IMR-90 (cell line): Measurements from ENCODE around the gene ARPC5. TPM values are rescaled to one million over a fixed set of nuclear protein-coding genes. Genes with fewer than 3 reads are reported as not detected.

ENCODE experiments used
- ATAC-seq: fragments of 200-7000 bp; cut with Tn5 transposase; 2 replicates; pipeline ENCODE4 v1.9.1; 2020; ENCODE audit warnings: low read depth, mild to moderate bottlenecking, moderate library complexity
- BruUV-seq: library from RNA; stranded (reverse); fragments of 400-500 nt; replicated peaks from 2 replicates; lab custom pipeline; 2021; lab: Mats Ljungman, UMichigan
- CTCF ChIA-PET: fragments of 300-600 bp; formaldehyde crosslinking; extraction: SDS; loops from one replicate; lab custom pipeline; 2021; ENCODE audit warnings: antibody characterized with exemption; lab: Yijun Ruan, JAX
- POLR2A ChIA-PET: fragments of 300-600 bp; sonication (Branson Sonifier 250); formaldehyde crosslinking; loops from one replicate; lab custom pipeline; 2022; ENCODE audit warnings: antibody characterized with exemption; ENCODE audit not compliant: unreplicated experiment; lab: Charles Lee
- DNase-seq: peaks from one replicate; pipeline ENCODE4 v3.0.0; 2013
- H2AFZ ChIP-seq: replicated peaks from 2 replicates; pipeline ENCODE3; 2013; ENCODE audit warnings: low read length, mild to moderate bottlenecking; ENCODE audit not compliant: poor library complexity
- H2AK5ac ChIP-seq: 2 replicates; pipeline ENCODE4 v1.6.1; 2013; ENCODE audit warnings: low read depth, low read length, inconsistent platforms
- H2AK9ac ChIP-seq: replicated peaks from 2 replicates; pipeline ENCODE3; 2013; ENCODE audit warnings: mild to moderate bottlenecking, low read depth, low read length, moderate library complexity; ENCODE audit not compliant: poor library complexity
- H2BK120ac ChIP-seq: 2 replicates; pipeline ENCODE4 v1.6.1; 2013; ENCODE audit warnings: low read depth, low read length, inconsistent platforms
- H2BK15ac ChIP-seq: 3 replicates; pipeline ENCODE4 v1.6.1; 2013; ENCODE audit warnings: low read depth, low read length, inconsistent platforms
- H2BK20ac ChIP-seq: 2 replicates; pipeline ENCODE4 v1.6.1; 2013; ENCODE audit warnings: low read depth, mild to moderate bottlenecking, inconsistent platforms, low read length, moderate library complexity
- H2BK5ac ChIP-seq: 2 replicates; pipeline ENCODE4 v1.6.1; 2013; ENCODE audit warnings: mild to moderate bottlenecking, low read depth, low read length, inconsistent platforms; ENCODE audit not compliant: poor library complexity, severe bottlenecking
- H3K14ac ChIP-seq: replicated peaks from 2 replicates; pipeline ENCODE4 v1.6.1; 2013; ENCODE audit warnings: low read depth, low read length, inconsistent platforms
- H3K18ac ChIP-seq: 2 replicates; pipeline ENCODE4 v1.6.1; 2013; ENCODE audit warnings: low read depth, low read length, control low read depth
- H3K23ac ChIP-seq: 2 replicates; pipeline ENCODE4 v1.6.1; 2013; ENCODE audit warnings: low read depth, low read length, inconsistent platforms
- H3K27ac ChIP-seq: 2 replicates; pipeline ENCODE4 v1.5.1; 2013; ENCODE audit warnings: mild to moderate bottlenecking, control low read depth, low read length; ENCODE audit not compliant: insufficient read depth
- H3K27me3 ChIP-seq: 2 replicates; pipeline ENCODE4 v1.6.1; 2013; ENCODE audit warnings: low read length; ENCODE audit not compliant: control insufficient read depth, insufficient read depth
- H3K36me3 ChIP-seq: 2 replicates; pipeline ENCODE4 v1.6.1; 2013; ENCODE audit warnings: low read length, mixed read lengths; ENCODE audit not compliant: control insufficient read depth, insufficient read depth
- H3K4ac ChIP-seq: 2 replicates; pipeline ENCODE4 v1.6.1; 2013; ENCODE audit warnings: low read depth, low read length, inconsistent platforms
- H3K4me1 ChIP-seq: 2 replicates; pipeline ENCODE4 v1.6.1; 2013; ENCODE audit warnings: low read length, mixed read lengths; ENCODE audit not compliant: control insufficient read depth, insufficient read depth
- H3K4me2 ChIP-seq: 2 replicates; pipeline ENCODE4 v1.6.1; 2013; ENCODE audit warnings: low read depth, mild to moderate bottlenecking, control low read depth, low read length, moderate library complexity
- H3K4me3 ChIP-seq: 2 replicates; pipeline ENCODE4 v1.5.1; 2013; ENCODE audit warnings: low read depth, mild to moderate bottlenecking, control low read depth, low read length, moderate library complexity; ENCODE audit not compliant: insufficient read depth
- H3K56ac ChIP-seq: 2 replicates; pipeline ENCODE4 v1.6.1; 2013; ENCODE audit warnings: low read length, inconsistent platforms; ENCODE audit not compliant: insufficient read depth; ENCODE audit errors: extremely low read depth
- H3K79me1 ChIP-seq, 2 experiments: 2 replicates each; pipeline ENCODE4 v1.6.1; 2013; ENCODE audit warnings: low read length in 2 of 2, inconsistent platforms in 1 of 2, low read depth in 1 of 2
- H3K9ac ChIP-seq: 2 replicates; pipeline ENCODE4 v1.6.1; 2013; ENCODE audit warnings: low read depth, low read length, control low read depth
- H3K9me1 ChIP-seq: 2 replicates; pipeline ENCODE4 v1.6.1; 2013; ENCODE audit warnings: low read length, inconsistent platforms; ENCODE audit not compliant: insufficient read depth
- H3K9me3 ChIP-seq: 2 replicates; pipeline ENCODE4 v1.6.1; 2013; ENCODE audit warnings: low read length; ENCODE audit not compliant: control insufficient read depth, insufficient read depth
- H4K20me1 ChIP-seq: 2 replicates; pipeline ENCODE4 v1.6.1; 2013; ENCODE audit warnings: low read length, inconsistent platforms; ENCODE audit not compliant: insufficient read depth
- H4K5ac ChIP-seq: 2 replicates; pipeline ENCODE4 v1.6.1; 2013; ENCODE audit warnings: mild to moderate bottlenecking, low read depth, low read length, control low read depth
- H4K8ac ChIP-seq, 2 experiments: 2 replicates each; pipeline ENCODE4 v1.6.1; 2013; ENCODE audit warnings: low read depth in 2 of 2, low read length in 2 of 2, control low read depth in 1 of 2, inconsistent platforms in 1 of 2
- H4K91ac ChIP-seq: 2 replicates; pipeline ENCODE4 v1.6.1; 2013; ENCODE audit warnings: low read depth, low read length, inconsistent platforms; ENCODE audit not compliant: insufficient read depth
- BHLHE40 ChIP-seq: fragments of 150-350 bp; IDR thresholded peaks from 2 replicates; pipeline ENCODE4 v1.6.1; 2016; ENCODE audit warnings: mild to moderate bottlenecking, low read depth, low read length
- FOS ChIP-seq: fragments of 150-350 bp; IDR thresholded peaks from 2 replicates; pipeline ENCODE4 v1.6.1; 2016; ENCODE audit warnings: low read depth, low read length
- NFE2L2 ChIP-seq: fragments of 150-350 bp; IDR thresholded peaks from 2 replicates; pipeline ENCODE4 v1.6.1; 2016; ENCODE audit warnings: low read depth, mild to moderate bottlenecking, low read length
- POLR2A ChIP-seq: IDR thresholded peaks from 2 replicates; pipeline ENCODE4 v1.6.1; 2012; ENCODE audit warnings: mild to moderate bottlenecking, low read depth, low read length
- SMC3 ChIP-seq: fragments of 150-350 bp; IDR thresholded peaks from 2 replicates; pipeline ENCODE4 v1.6.1; 2016; ENCODE audit warnings: low read depth, mild to moderate bottlenecking, antibody characterized with exemption, low read length, moderate library complexity
- WGBS, 2 experiments: methylation state at CpG; one replicate each; pipeline versions ENCODE4 v1.1.5 to v1.1.7; 2013; ENCODE audit warnings: missing lambda C conversion rate in 2 of 2; ENCODE audit not compliant: insufficient read length in 1 of 2; ENCODE audit errors: extremely low coverage in 2 of 2; 5-methylcytosine and 5-hydroxymethylcytosine counted together
- dilution Hi-C: fragments of 300-500 bp; cut with HindIII; formaldehyde crosslinking; loops from one replicate; pipeline ENCODE4 v1.14.3; 2018; ENCODE audit warnings: low sequenced_read_pairs; ENCODE audit not compliant: unreplicated experiment
- in situ Hi-C: fragments of 300-500 bp; cut with MboI; formaldehyde crosslinking; loops from 3 replicates; pipeline ENCODE4 v1.14.3; 2019; ENCODE audit warnings: low sequenced_read_pairs, inconsistent platforms, mixed read lengths
- intact Hi-C: fragments of 100-400 bp; cut with micrococcal nuclease; formaldehyde crosslinking; loops from 2 replicates; pipeline ENCODE4 v1.10.0; 2022
- polyA plus RNA-seq, 3 experiments: library from polyadenylated mRNA; depleted of rRNA; stranded (reverse); fragments of >200 nt; gene quantifications; 2 replicates each; pipeline ENCODE4 v1.2.3, GENCODE V29; 2012; ENCODE audit warnings: low replicate concordance in 1 of 3
- total RNA-seq: library from RNA; depleted of rRNA; stranded (reverse); fragments of >200 nt; gene quantifications from 2 replicates; pipeline ENCODE4 v1.2.3, GENCODE V29; 2012
- TF ChIP-seq, protein P1 (sequence below): conservative IDR thresholded peaks from 2 replicates; pipeline ENCODE4 v1.5.1; 2012; ENCODE audit warnings: mild to moderate bottlenecking, low read depth, low read length, improper control_type of control experiment
- TF ChIP-seq, protein P2 (sequence below): fragments of 150-350 bp; IDR thresholded peaks from 2 replicates; pipeline ENCODE4 v1.6.1; 2016; ENCODE audit warnings: low read depth, mild to moderate bottlenecking, low read length, moderate library complexity, borderline replicate concordance
- TF ChIP-seq, protein P3 (sequence below): fragments of 150-350 bp; IDR thresholded peaks from 2 replicates; pipeline ENCODE4 v1.6.1; 2017; ENCODE audit warnings: mild to moderate bottlenecking, antibody characterized with exemption, low read length, low read depth

The ARPC5 gene
- total and polyA plus RNA-seq, 2 of the 4 experiments (the other 2 are of a cell fraction), result 132 to 212 TPM

- peak overlapping the region; percentile 93 for H2BK5ac ChIP-seq
- peak overlapping the region; percentile 22; the same call in 1 of the 2 replicates for H2BK120ac ChIP-seq
- peak overlapping the region; percentile 90 for H3K18ac ChIP-seq
- H2BK20ac ChIP-seq, result no peak overlapping the region
- peaks cover 9 to 25% of the 10 kb centered on the region in 2 experiments for H3K79me1 ChIP-seq
- H3K9ac ChIP-seq, result peak overlapping the region; percentile 96
- H3K23ac ChIP-seq, result peak overlapping the region; percentile 77; the same call in 1 of the 2 replicates
- peaks cover 7% of the 10 kb centered on the region; the same call in 1 of the 2 replicates for H3K9me1 ChIP-seq
- no peaks in the 10 kb centered on the region for H3K9me3 ChIP-seq
- H3K4me3 ChIP-seq, result peak overlapping the region; percentile 85
- no peak overlapping the region for H2AFZ ChIP-seq
- ATAC-seq (peak; percentile 48), DNase-seq (peak; percentile 95)
- BruUV-seq, result TSS peak; percentile 90
- H4K5ac ChIP-seq, result peak overlapping the region; percentile 60
- H4K8ac ChIP-seq, result peak overlapping the region; percentile 90 to 95; a peak in 3 of 4 replicates
- dilution Hi-C loops (no loop called here), intact Hi-C loops (loop anchor here (5.0 to 10.0 kb wide), 3 partner anchors 421 to 751 kb away; partner anchors contain the start of genes C1orf21 and TSEN15), in situ Hi-C loops (no loop called here)
- TF ChIP-seq, protein P1, sequence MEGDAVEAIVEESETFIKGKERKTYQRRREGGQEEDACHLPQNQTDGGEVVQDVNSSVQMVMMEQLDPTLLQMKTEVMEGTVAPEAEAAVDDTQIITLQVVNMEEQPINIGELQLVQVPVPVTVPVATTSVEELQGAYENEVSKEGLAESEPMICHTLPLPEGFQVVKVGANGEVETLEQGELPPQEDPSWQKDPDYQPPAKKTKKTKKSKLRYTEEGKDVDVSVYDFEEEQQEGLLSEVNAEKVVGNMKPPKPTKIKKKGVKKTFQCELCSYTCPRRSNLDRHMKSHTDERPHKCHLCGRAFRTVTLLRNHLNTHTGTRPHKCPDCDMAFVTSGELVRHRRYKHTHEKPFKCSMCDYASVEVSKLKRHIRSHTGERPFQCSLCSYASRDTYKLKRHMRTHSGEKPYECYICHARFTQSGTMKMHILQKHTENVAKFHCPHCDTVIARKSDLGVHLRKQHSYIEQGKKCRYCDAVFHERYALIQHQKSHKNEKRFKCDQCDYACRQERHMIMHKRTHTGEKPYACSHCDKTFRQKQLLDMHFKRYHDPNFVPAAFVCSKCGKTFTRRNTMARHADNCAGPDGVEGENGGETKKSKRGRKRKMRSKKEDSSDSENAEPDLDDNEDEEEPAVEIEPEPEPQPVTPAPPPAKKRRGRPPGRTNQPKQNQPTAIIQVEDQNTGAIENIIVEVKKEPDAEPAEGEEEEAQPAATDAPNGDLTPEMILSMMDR, result peak; percentile 44
- no peak for TF ChIP-seq BHLHE40
- no peak for TF ChIP-seq SMC3
- no peak for TF ChIP-seq NFE2L2
- TF ChIP-seq, protein P2, sequence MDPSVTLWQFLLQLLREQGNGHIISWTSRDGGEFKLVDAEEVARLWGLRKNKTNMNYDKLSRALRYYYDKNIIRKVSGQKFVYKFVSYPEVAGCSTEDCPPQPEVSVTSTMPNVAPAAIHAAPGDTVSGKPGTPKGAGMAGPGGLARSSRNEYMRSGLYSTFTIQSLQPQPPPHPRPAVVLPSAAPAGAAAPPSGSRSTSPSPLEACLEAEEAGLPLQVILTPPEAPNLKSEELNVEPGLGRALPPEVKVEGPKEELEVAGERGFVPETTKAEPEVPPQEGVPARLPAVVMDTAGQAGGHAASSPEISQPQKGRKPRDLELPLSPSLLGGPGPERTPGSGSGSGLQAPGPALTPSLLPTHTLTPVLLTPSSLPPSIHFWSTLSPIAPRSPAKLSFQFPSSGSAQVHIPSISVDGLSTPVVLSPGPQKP, result no peak
- TF ChIP-seq POLR2A, result peak; percentile 71
- no peak for TF ChIP-seq FOS
- TF ChIP-seq, protein P3, sequence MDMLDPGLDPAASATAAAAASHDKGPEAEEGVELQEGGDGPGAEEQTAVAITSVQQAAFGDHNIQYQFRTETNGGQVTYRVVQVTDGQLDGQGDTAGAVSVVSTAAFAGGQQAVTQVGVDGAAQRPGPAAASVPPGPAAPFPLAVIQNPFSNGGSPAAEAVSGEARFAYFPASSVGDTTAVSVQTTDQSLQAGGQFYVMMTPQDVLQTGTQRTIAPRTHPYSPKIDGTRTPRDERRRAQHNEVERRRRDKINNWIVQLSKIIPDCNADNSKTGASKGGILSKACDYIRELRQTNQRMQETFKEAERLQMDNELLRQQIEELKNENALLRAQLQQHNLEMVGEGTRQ, result no peak
- ChIA-PET POLR2A (no interaction called here), CTCF (interaction anchor here (0.6 to 1.5 kb wide), 6 partner anchors 11 to 1119 kb away, joined by 3 to 5 read pairs (median 3); no protein-coding TSS in a partner anchor)
- peak overlapping the region; percentile 99 for H3K4me2 ChIP-seq
- H3K14ac ChIP-seq, result peak overlapping the region; percentile 50; the same call in 1 of the 2 replicates
- H2AK5ac ChIP-seq, result no peak overlapping the region
- H2AK9ac ChIP-seq, result no peak overlapping the region
- peak overlapping the region; percentile 92 for H3K56ac ChIP-seq
- H3K4me1 ChIP-seq, result peaks cover 5% of the 10 kb centered on the region
- peak overlapping the region; percentile 96 for H3K27ac ChIP-seq
- H4K91ac ChIP-seq, result no peak overlapping the region; the same call in 1 of the 2 replicates
- no CpG with 5 or more reads among the region's 1 CpG for WGBS, 2 experiments
- no peaks in the 10 kb centered on the region for H3K27me3 ChIP-seq
- peak overlapping the region; percentile 51; the same call in 1 of the 2 replicates for H3K4ac ChIP-seq
- peaks cover 11% of the 10 kb centered on the region for H3K36me3 ChIP-seq
- H4K20me1 ChIP-seq, result peaks cover 15% of the 10 kb centered on the region; the same call in 1 of the 2 replicates
- H2BK15ac ChIP-seq, result no peak overlapping the region
These were observed 1.8 kb downstream of the ARPC5 start for GRCh38 chr1:183633676-183634343.
